LNCaP clone FGC (cell line): ENCODE results near the gene SPSB1.
A peak's percentile ranks its signal among the peaks of the same experiment; 100 is the strongest.

Source experiments
- DNase-seq: peaks from one replicate; pipeline ENCODE4 v3.0.0-alpha.2; 2011; ENCODE audit warnings: low read depth
- H3K4me3 ChIP-seq: 2 replicates; pipeline ENCODE4 v1.5.1; 2011; ENCODE audit warnings: mild to moderate bottlenecking, low read depth, low read length, control low read depth
- CTCF ChIP-seq: IDR thresholded peaks from 2 replicates; pipeline ENCODE4 v1.5.1; 2012; ENCODE audit warnings: mild to moderate bottlenecking; ENCODE audit not compliant: control insufficient read depth, insufficient read depth; ENCODE audit errors: extremely low read depth

The SPSB1 gene

GRCh38 chr1:9246841-9247785, 45.6 kb upstream of the SPSB1 start:
- TF ChIP-seq CTCF, result no peak
- DNase-seq, result no peak

GRCh38 chr1:9247894-9248293, 44.8 kb upstream of the SPSB1 start:
- no peak for TF ChIP-seq CTCF
- no peak for DNase-seq

More at GRCh38 chr1:9246841-9247785, 45.6 kb upstream of the SPSB1 start:
- no peak overlapping the region for H3K4me3 ChIP-seq

GRCh38 chr1:9248341-9249262, 44.1 kb upstream of the SPSB1 start:
- TF ChIP-seq CTCF, result no peak
- DNase-seq, result no peak
- no peak overlapping the region for H3K4me3 ChIP-seq

More at GRCh38 chr1:9247894-9248293, 44.8 kb upstream of the SPSB1 start:
- H3K4me3 ChIP-seq, result no peak overlapping the region

DNA sequence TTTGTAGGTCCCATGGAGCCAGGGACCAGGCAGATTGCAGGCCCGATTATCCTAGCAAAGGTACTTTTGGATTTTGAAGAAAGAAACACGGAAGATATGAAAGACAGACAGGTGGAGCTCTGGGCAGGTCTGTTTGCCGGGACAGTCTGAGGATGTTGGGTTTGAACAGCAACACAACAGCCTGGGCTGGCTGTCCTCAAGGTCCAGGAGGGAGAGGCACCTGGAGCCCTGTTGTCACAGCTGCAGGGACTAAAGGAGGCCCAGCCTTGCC, 43.5 kb upstream of the SPSB1 start:
- no peak for TF ChIP-seq CTCF
- no peak overlapping the region for H3K4me3 ChIP-seq
- DNase-seq, result no peak

GRCh38 chr1:9249534-9250410, 42.9 kb upstream of the SPSB1 start:
- no peak for DNase-seq
- peak; percentile 66 for TF ChIP-seq CTCF
- no peak overlapping the region for H3K4me3 ChIP-seq

GRCh38 chr1:9250411-9251381, 42.0 kb upstream of the SPSB1 start:
- H3K4me3 ChIP-seq, result no peak overlapping the region
- DNase-seq, result no peak
- TF ChIP-seq CTCF, result no peak
